CD14-positive monocyte (primary cell): Measurements from ENCODE around the gene MRPL10. TPM values are rescaled to one million over a fixed set of nuclear protein-coding genes. Genes with fewer than 3 reads are reported as not detected.
A peak's percentile ranks its signal among the peaks of the same experiment; 100 is the strongest.

ENCODE experiments used
- DNase-seq, 3 donors: peaks; one replicate each; pipeline ENCODE4 v3.0.0-alpha.2; 2011 to 2022
- H2AFZ ChIP-seq: 2 replicates; pipeline ENCODE4 v1.6.0; 2012; ENCODE audit warnings: mild to moderate bottlenecking, low read depth, low read length, inconsistent platforms; ENCODE audit not compliant: insufficient read depth, poor library complexity, severe bottlenecking
- H3K27ac ChIP-seq, 2 donors: 1 replicate in 1 of 2; 2 replicates in 1 of 2; pipeline ENCODE4 v1.5.1; 2012 to 2013; ENCODE audit warnings: low read length in 2 of 2, control low read depth in 1 of 2, inconsistent platforms in 1 of 2, low read depth in 1 of 2, mild to moderate bottlenecking in 1 of 2
- H3K27me3 ChIP-seq, 2 donors: one replicate each; pipeline versions ENCODE4 v1.6.0 to v1.6.1; 2011 to 2013; ENCODE audit warnings: low read length in 2 of 2; ENCODE audit not compliant: control insufficient read depth in 2 of 2, insufficient read depth in 2 of 2
- H3K36me3 ChIP-seq, 2 donors: replicated peaks in 1 of 2; 1 replicate in 1 of 2; 2 replicates in 1 of 2; pipeline versions ENCODE4 v1.5.1 to v1.6.1; 2012 to 2013; ENCODE audit warnings: low read length in 2 of 2, control low read depth in 1 of 2, inconsistent platforms in 1 of 2, mild to moderate bottlenecking in 1 of 2; ENCODE audit not compliant: insufficient read depth in 2 of 2, control insufficient read depth in 1 of 2
- H3K4me1 ChIP-seq, 2 donors: 1 replicate in 1 of 2; 2 replicates in 1 of 2; pipeline versions ENCODE4 v1.5.1 to v1.6.1; 2012 to 2013; ENCODE audit warnings: low read length in 2 of 2, control low read depth in 1 of 2, inconsistent platforms in 1 of 2, mild to moderate bottlenecking in 1 of 2, moderate library complexity in 1 of 2; ENCODE audit not compliant: insufficient read depth in 2 of 2, control insufficient read depth in 1 of 2
- H3K4me2 ChIP-seq: replicated peaks from 2 replicates; pipeline ENCODE3; 2012; ENCODE audit warnings: low read length, moderate library complexity, mild to moderate bottlenecking; ENCODE audit not compliant: poor library complexity, severe bottlenecking; ENCODE audit errors: extremely low read depth
- H3K4me3 ChIP-seq, 3 experiments: fragments of 200-600 bp in 1 of 3; sonication (generic) in 1 of 3; replicated peaks in 1 of 3; 1 replicate in 2 of 3; 2 replicates in 1 of 3; pipeline ENCODE4 v1.5.1; 2011 to 2013; ENCODE audit warnings: low read length in 3 of 3, mild to moderate bottlenecking in 3 of 3, control low read depth in 2 of 3, low read depth in 2 of 3, inconsistent platforms in 1 of 3, moderate library complexity in 1 of 3
- H3K79me2 ChIP-seq: 2 replicates; pipeline ENCODE4 v1.6.0; 2012; ENCODE audit warnings: mild to moderate bottlenecking, control low read depth, inconsistent platforms, low read length, moderate library complexity; ENCODE audit not compliant: insufficient read depth
- H3K9ac ChIP-seq: 2 replicates; pipeline ENCODE4 v1.6.0; 2017; ENCODE audit warnings: low read length, mild to moderate bottlenecking; ENCODE audit not compliant: insufficient read depth, poor library complexity, severe bottlenecking
- H3K9me3 ChIP-seq, 2 donors: replicated peaks in 1 of 2; 1 replicate in 1 of 2; 2 replicates in 1 of 2; pipeline versions ENCODE4 v1.5.1 to v1.6.1; 2012 to 2013; ENCODE audit warnings: low read length in 2 of 2, control low read depth in 1 of 2; ENCODE audit not compliant: control insufficient read depth in 1 of 2, insufficient read depth in 1 of 2
- H4K20me1 ChIP-seq: 2 replicates; pipeline ENCODE4 v1.6.0; 2012; ENCODE audit warnings: mild to moderate bottlenecking, low read length, control low read depth, moderate library complexity; ENCODE audit not compliant: insufficient read depth
- H3K27ac Mint-ChIP-seq, 7 donors: one replicate each; pipeline ENCODE4 v1.8.0; 2020; ENCODE audit warnings: mild to moderate bottlenecking in 7 of 7, mixed read lengths in 7 of 7, moderate library complexity in 6 of 7, inconsistent platforms in 2 of 7
- H3K27me3 Mint-ChIP-seq, 3 donors: one replicate each; pipeline ENCODE4 v1.8.0; 2021 to 2022; ENCODE audit warnings: low read depth in 3 of 3, mild to moderate bottlenecking in 3 of 3, mixed read lengths in 3 of 3, moderate library complexity in 3 of 3, inconsistent platforms in 1 of 3
- H3K36me3 Mint-ChIP-seq, 2 donors: one replicate each; pipeline ENCODE4 v1.8.0; 2020; ENCODE audit warnings: mixed read lengths in 2 of 2, inconsistent platforms in 1 of 2, mild to moderate bottlenecking in 1 of 2
- H3K4me1 Mint-ChIP-seq: one replicate; pipeline ENCODE4 v1.8.0; 2020; ENCODE audit warnings: mild to moderate bottlenecking, mixed read lengths
- H3K4me3 Mint-ChIP-seq, 2 donors: one replicate each; pipeline ENCODE4 v1.8.0; 2020; ENCODE audit warnings: mild to moderate bottlenecking in 2 of 2, mixed read lengths in 2 of 2, moderate library complexity in 1 of 2
- H3K9me3 Mint-ChIP-seq, 7 donors: one replicate each; pipeline ENCODE4 v1.8.0; 2020 to 2022; ENCODE audit warnings: mixed read lengths in 7 of 7, mild to moderate bottlenecking in 6 of 7, moderate library complexity in 6 of 7, inconsistent platforms in 2 of 7
- CTCF ChIP-seq: fragments of 200-600 bp; IDR thresholded peaks from one replicate; pipeline ENCODE4 v1.8.0; 2022; ENCODE audit warnings: antibody characterized with exemption, mild to moderate bottlenecking
- WGBS: methylation state at CpG from one replicate; pipeline ENCODE4 v1.1.5; 2013; ENCODE audit warnings: missing lambda C conversion rate; ENCODE audit not compliant: insufficient coverage; 5-methylcytosine and 5-hydroxymethylcytosine counted together
- intact Hi-C, 2 donors: fragments of 100-400 bp; cut with micrococcal nuclease; formaldehyde crosslinking; loops; one replicate each; pipeline versions ENCODE4 v1.15.0 to v1.15.1; 2023
- polyA plus RNA-seq, 3 donors: library from polyadenylated mRNA; depleted of rRNA in 1 of 3; unstranded in 2 of 3; stranded (reverse) in 1 of 3; fragments of 300-500 nt in 2 of 3; fragments of >200 nt in 1 of 3; fragmentation: Illumina TruSeq in 2 of 3; gene quantifications; 1 replicate in 2 of 3; 2 replicates in 1 of 3; pipeline ENCODE4 v1.2.3, GENCODE V29; 2012 to 2021

The MRPL10 gene
- polyA plus RNA-seq, 3 donors: 28.5 to 32.7 (median 32.6) TPM

- peaks cover 38 to 70% of the 10 kb centered on the region in 2 donors for H3K27me3 ChIP-seq
Observed at GRCh38 chr17:47792457-47792856, 38.9 kb downstream of the MRPL10 start.

GRCh38 chr17:47791025-47791424 lies 40.3 kb downstream of the MRPL10 start:
- Histone ChIP-seq H3K27me3 (peaks cover 38 to 71% of the 10 kb centered on the region in 2 donors), H3K4me2 (no peak overlapping the region), H3K9ac (no peak overlapping the region), H2AFZ (no peak overlapping the region), H3K4me1 (peaks cover 7% of the 10 kb centered on the region in 2 donors), H3K9me3 (peaks cover 0 to 6% of the 10 kb centered on the region in 2 donors), H3K27ac (no peak overlapping the region), H3K36me3 (no peaks in the 10 kb centered on the region), H4K20me1 (no peaks in the 10 kb centered on the region), H3K79me2 (no peaks in the 10 kb centered on the region), H3K4me3 (no peak overlapping the region)
- H3K4me1 Mint-ChIP-seq: peaks cover 4% of the 10 kb centered on the region
- peaks cover 0 to 9% (median 2%) of the 10 kb centered on the region in 7 donors for H3K9me3 Mint-ChIP-seq
- TF ChIP-seq CTCF: no peak
- H3K36me3 Mint-ChIP-seq: no peaks in the 10 kb centered on the region
- intact Hi-C loops: no loop called here
- no peak for DNase-seq
- peak overlapping the region in 1 of 7 donors; percentile 76 for H3K27ac Mint-ChIP-seq
- WGBS: no CpG with 5 or more reads among the region's 3 CpGs
- peaks cover 61 to 84% (median 64%) of the 10 kb centered on the region in 3 donors for H3K27me3 Mint-ChIP-seq
- H3K4me3 Mint-ChIP-seq: peak overlapping the region in 1 of 2 donors; percentile 80

More at GRCh38 chr17:47792457-47792856, 38.9 kb downstream of the MRPL10 start:
- Histone ChIP-seq H3K79me2 (no peaks in the 10 kb centered on the region), H3K9me3 (peaks cover 0 to 6% of the 10 kb centered on the region in 2 donors), H3K36me3 (no peaks in the 10 kb centered on the region), H2AFZ (no peak overlapping the region), H3K4me3 (no peak overlapping the region), H3K9ac (no peak overlapping the region), H4K20me1 (no peaks in the 10 kb centered on the region), H3K27ac (no peak overlapping the region), H3K4me1 (peaks cover 7% of the 10 kb centered on the region in 2 donors), H3K4me2 (no peak overlapping the region)
- Mint-ChIP-seq H3K4me1 (peaks cover 4% of the 10 kb centered on the region), H3K27me3 (peaks cover 55 to 77% (median 60%) of the 10 kb centered on the region in 3 donors), H3K36me3 (no peaks in the 10 kb centered on the region), H3K27ac (no peak overlapping the region), H3K4me3 (peak overlapping the region in 1 of 2 donors; percentile 9), H3K9me3 (peaks cover 0 to 9% (median 2%) of the 10 kb centered on the region in 7 donors)
- intact Hi-C loops: no loop called here
- WGBS: no CpG with 5 or more reads among the region's 1 CpG
- TF ChIP-seq CTCF: no peak
- no peak for DNase-seq
